Measurements from ENCODE around the gene MLKL.

GRCh38 chr16:74700116-74700437, 585 bp downstream of the MLKL start:
- no peak for TF ChIP-seq CTCF (IDR thresholded peaks at IDR 0.05; ENCODE audit: low read length)
- TF ChIP-seq EZH2 (IDR thresholded peaks at IDR 0.05; ENCODE audit: borderline replicate concordance, low read length): no peak

Measured in OCI-LY1 (cell line).